GM19043 (cell line): ENCODE results near the gene ASCC1.

Experiments used
- ATAC-seq: cut with Tn5 transposase; IDR thresholded peaks from one replicate; pipeline ENCODE4 v1.9.1; 2021; ENCODE audit warnings: low read depth; ENCODE audit not compliant: unreplicated experiment

ASCC1 gene

DNA sequence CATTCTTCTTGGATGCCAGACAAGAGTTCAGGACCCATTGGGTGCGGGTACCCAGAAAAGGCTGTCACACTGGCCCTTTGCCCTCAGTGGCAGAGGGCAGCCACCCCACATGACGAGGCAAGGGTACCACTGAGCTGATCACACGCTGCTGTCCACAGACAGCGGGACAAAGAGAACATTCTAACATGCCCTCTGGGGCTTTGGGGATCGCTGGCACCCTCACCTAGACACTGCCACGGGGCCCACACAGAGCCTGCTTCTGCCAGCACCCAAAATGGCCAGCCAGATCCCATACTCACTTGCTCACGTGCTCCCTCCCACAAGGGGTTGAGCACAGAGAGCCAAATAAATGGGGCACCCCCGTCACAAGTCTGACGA, 111.0 kb downstream of the ASCC1 start:
- ATAC-seq, result no peak

DNA sequence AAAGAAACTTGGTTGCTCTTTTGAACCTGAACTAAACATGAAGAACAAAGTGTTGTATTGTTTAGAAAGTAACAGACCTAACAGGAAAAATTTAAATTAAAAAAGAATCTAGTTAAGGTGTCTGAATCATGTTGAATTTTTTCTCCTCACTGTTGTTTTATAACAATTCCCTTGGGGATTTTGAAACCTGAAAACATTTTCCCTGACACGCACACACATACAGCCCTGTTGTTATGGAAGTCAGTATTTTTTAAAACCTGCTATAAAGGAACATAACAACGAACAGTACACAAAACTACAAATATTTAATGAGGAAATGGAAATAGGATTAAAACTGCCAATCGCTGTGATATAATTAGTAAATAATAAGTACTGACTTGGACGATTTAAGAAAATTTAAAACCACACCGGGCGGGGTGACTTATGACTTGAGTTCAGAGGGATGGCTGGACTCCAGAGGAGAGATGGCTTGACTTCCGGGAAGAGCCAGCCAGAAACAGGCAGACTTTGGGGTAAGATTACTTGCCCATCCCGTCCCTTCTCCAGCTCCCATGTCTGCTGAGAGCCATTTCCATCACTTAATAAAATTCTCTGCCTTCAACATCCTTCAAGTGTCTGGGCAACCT, 111.5 kb downstream of the ASCC1 start:
- no peak for ATAC-seq

DNA sequence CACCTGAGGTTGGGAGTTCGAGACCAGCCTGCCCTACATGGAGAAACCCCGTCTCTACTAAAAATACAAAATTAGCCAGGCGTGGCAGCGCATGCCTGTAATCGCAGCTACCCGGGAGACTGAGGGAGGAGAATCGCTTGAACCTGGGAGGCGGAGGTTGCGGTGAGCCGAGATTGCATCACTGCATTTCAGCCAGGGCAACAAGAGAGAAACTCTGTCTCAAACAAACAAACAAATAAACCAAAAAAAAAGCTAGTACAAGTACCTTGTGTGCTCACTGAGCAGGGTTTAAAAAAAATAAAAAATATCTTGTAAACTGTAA, 116.5 kb downstream of the ASCC1 start:
- ATAC-seq, result no peak

DNA sequence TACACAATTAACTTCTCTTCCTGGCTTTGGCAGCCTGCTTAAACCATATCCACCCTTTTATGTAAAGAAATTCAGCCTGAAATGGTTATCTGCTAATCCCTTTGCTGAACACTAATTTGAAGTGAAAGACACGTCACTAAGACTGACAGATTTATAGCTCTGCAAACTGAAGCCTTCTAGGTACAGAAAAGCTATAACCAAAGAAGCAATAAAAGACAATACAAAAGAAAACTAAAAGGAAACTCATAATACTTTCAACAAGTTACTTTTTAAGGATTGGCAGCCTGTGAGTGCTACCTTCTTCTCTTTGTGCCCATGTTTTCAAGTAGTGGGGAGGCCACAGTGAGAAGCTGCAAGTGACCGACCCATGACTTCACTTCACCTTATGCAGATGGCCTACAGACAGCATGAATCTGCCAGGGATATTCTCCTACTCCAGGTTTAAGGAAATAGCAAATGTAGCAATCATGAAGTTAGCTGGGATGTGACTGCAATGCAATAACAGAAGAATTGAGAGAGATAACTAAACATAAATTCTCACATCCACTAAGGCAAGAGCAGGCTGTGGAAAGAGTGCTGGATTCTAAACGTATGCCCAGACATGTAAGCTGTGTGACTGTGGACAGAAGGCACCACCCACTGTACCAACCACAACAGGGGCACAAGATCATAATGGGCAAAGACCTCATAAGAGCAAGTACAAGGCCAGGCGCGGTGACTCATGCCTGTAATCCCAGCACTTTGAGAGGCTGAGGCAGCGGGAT, 117.1 kb downstream of the ASCC1 start:
- ATAC-seq, result no peak

DNA sequence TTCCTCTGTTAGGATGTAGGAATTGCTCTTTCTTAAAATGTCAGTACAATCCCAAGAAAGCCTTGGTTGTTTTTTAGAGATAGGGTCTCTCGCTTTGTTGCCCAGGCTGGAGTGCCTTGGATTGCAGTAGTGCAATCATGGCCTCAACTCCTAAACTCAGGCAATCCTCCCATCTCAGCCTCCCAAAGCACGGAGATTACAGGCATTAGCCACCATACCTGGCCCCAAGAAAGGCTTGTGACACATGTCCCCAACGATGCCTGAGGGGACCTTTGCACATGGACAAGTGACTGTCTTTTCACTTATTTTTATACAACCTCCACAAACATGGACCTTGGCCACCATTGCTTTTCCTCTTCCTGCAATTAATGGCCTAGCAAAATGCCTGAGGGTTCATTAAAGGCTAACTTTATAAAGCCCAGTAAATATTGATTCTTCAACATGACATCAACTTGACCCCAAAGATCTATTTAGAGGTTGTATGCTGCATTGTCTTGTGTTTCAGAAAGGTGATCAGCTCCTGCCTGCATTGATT, 117.7 kb downstream of the ASCC1 start:
- ATAC-seq, result no peak

DNA sequence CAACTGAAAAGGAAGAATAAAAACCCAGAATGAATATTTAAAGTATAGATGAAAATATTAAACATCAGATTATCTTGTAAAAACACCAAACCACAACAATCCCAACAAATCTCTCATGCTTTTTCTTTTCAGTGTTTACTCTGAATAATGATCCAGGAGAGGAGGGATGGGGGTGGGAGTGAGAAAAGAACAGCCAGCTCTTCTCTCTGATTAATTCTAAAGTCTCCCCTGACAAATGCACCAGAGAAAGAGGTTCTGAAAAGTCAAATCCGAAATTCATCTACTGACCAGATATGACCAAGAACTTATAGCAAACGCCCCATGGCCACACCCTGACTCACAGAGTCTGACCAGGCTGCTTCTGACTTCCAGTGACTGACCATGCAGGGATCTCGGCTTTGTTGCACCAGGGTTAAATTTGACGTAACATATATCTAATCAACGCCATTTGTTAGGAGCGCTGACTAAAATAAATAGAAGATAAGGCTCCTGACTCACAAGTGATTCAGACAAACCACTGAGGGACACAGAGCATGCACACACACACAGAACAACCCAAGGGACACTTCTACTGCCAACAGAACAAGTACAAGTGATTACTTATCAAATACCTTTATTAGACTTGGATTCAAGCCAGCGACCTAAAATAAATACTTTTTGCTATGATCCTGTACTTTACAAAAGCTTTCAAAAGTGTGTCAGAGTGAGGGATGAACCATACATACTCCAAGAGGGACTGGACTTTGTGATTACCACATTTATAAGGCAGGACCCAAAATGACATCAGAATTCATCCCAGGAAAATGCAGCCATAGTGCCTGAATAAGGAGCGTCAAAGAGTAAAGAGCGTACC, 118.4 kb downstream of the ASCC1 start:
- ATAC-seq, result no peak

DNA sequence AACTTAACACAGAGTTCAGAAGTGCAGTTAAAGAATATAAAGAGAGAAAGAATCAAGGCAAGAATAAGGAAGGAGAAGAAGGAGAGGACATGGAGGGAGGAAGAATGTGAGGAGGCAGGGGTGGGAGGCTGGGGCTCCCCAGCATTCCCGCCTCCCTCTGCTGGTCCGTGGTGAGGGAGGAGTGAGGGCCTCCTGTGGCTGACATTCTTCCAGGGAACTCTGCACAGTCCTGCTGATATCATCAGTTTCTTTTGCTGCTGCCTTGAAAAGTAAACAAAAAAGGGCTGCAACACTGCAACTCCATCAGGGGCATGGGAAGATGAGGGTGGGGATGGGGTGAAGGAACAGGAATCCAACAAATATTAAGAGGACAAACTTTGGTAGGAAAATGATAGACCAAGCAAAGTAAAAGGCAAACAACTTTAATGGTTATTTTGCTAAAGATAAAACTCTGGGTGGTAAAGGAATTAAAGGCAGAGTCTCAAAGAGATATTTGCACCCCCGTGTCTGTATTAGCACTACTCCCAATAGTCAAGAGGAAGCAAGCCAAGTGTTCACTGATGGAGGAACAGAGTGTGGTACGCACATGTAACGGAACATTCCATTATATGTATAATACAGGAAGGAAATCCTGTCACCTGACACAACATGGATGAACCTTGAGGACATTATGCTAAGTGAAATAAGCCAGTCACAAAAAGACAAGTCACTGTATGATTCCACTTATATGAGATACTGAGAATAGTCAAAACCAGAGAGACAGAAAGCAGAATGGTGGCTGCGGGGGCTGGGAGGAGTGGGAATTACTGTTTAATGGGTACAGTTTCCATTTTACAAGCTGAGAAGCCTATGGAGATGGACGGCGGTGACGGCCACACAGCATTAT, 119.7 kb downstream of the ASCC1 start:
- ATAC-seq, result no peak

DNA sequence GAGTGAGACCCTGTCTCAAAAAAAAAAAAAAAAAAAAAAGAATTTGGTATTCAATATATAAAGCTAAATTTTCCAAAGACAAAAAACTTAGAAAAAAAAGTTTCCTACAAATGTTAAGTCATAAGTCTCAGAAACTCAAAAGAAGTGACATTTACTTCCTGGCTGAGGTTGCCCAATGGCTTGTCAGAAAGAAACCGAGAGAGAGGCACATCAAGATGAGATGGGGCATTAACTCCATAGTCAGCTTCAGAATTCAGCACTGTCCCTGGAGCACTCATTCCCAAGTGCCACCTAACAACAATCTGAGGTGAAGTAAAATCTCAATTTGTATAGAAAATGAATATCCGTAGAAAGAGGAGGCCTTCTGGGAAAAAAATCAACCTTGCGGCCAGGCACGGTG, 120.9 kb downstream of the ASCC1 start:
- no peak for ATAC-seq

DNA sequence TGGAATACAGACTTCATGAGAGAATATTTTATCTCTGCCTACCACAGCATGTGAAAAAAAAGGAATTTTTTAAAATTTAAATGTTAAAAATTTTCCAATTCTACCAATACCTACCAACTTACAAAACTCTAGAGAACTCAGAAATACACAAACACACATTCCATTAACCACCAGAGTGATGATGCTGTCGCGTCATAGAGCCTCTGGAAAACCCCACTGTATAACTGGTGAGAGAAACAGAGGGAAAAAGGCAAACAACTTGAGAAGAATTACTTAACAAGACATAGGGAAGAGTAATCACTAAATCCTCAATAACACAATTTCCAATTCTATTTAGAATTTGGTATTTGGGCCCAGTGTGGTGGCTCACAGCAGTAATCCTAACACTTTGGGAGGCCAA, 121.5 kb downstream of the ASCC1 start:
- ATAC-seq, result no peak

DNA sequence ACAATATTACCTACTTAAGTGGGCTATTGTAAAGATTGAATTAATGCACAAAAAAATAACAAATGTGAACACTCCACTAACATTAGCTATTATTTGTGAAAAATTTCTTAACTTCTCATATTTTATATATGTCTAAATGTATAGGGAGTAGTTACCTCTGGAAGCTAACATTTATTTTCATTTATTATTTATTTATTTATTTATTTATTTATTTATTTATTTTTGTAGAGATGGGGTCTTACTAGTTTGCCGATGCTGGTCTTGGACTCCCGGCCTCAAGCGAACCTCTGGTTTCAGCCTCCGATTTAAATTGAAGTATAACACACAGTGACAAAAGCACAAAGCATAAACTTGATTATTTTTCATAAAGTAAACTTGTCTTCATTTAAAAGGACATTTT, 122.6 kb downstream of the ASCC1 start:
- ATAC-seq, result no peak

DNA sequence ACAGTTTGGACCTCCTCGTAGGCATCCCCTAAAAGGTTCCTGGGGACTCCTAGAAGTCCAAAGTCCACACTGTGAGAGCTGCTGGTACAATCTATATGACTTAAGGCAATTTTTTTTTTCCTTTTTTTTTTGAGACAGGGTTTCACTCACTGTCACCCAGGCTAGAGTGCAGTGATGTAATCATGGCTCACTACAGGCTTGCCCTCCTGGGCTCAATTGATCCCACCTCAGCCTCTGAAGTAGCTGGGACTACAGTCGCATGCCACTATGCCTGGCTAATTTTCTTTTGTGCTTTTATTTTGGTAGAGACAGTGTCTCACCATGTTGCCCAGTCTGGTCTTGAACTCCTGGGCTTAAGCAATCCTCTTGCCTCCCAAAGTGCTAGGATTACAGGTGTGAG, 123.1 kb downstream of the ASCC1 start:
- ATAC-seq, result no peak

DNA sequence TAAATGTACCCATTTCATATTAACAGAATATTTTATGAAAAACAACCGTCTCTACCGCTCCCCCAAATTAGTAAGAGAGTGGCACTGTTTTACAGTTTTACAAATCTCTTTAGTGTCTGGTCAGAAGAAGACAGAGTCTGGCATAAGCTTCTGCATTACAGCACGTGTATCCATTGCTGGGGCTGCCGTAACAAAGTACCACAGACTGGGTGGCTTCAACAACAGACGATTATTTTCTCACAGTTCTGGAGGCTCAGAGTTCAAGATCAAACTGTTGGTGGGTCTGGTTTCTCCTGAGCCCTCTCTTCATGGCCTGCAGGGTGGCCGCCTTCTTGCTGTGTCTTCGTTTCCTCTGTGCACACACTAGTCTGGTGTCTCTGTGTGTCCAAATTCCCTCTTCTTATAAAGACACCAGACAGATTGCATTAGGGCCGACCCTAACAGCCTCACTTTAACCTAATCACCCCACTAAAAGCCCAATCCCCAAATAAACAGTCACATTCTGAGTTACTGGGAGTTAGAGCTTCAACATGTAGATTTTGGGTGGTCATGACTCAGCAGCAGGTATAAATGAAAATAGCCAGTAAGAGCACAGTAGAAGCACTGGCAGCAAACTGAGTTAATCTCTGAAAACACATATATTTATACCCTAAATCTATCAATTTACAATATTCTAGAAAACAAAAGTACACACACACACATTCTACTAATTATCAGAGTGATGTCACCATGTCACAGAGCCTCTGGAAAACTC, 123.7 kb downstream of the ASCC1 start:
- ATAC-seq, result no peak

DNA sequence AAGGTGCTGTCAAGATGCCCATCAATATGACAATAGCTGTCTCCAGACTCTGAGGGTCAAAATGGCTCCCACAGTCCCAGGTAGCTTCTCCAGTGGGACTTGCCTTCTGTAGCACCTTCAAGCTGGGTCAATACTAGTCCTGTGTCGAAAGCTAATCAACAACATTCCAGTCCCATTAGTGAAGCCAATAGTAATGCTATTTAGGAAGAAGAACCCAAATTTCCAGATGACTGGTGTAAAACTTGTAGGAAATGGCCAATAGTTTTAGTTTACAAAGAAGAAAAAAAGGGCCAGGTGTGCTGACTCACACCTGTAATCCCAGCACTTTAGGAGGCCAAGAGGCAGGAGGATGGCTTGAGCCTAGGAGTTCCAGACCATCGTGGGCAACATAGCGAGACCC, 125.8 kb downstream of the ASCC1 start:
- no peak for ATAC-seq

DNA sequence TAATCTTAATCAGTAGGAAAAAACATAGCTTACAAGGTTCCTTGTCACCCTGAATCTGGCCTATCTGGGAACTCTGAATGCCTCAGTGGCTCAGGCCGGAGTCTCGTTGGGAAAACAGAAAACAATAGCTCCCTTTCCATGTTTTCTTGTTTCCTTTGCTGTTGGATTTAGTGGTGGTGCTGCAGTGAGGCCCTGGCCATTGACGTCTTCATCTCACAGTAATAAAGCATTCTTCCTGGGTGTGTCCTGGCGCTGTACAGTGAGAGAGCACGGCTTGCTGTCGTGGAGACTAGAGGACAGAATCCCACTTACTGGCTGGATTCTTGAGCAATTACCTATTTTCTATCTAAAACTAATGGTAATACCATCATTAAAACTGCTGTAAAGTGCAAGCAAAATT, 126.5 kb downstream of the ASCC1 start:
- ATAC-seq, result no peak

DNA sequence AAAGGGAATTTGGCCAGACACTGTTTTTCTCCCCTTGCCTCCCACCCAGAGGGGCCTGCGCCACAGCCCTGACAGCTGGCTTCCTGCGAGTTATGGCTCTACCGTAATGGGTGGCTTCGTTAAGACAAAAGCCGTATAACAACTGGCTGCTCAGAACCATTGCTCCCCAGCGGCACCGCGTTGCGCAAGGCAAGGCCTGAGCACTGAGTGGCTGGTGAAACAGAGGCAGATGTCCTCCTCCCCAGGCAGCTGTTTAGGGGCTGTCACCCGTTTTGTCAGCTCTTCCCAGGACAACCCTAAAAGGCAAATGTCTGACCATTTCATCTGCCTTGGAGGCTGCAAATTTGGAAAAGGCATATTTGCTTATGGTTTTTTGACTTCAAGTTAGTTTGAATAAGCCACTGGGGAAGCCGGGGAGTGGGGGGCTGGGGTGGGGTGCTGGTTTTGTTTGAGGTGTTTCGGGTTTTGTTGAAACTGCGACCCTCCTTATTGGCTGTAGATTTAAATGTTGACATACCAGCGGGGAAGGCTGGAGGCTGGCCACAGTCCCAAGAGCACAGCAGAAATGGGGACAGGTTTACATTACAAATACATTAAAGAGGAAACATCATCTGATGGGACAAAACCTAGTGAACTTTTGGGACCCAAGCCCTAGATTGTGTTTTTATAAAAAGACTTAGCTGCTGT, 127.0 kb downstream of the ASCC1 start:
- no peak for ATAC-seq

DNA sequence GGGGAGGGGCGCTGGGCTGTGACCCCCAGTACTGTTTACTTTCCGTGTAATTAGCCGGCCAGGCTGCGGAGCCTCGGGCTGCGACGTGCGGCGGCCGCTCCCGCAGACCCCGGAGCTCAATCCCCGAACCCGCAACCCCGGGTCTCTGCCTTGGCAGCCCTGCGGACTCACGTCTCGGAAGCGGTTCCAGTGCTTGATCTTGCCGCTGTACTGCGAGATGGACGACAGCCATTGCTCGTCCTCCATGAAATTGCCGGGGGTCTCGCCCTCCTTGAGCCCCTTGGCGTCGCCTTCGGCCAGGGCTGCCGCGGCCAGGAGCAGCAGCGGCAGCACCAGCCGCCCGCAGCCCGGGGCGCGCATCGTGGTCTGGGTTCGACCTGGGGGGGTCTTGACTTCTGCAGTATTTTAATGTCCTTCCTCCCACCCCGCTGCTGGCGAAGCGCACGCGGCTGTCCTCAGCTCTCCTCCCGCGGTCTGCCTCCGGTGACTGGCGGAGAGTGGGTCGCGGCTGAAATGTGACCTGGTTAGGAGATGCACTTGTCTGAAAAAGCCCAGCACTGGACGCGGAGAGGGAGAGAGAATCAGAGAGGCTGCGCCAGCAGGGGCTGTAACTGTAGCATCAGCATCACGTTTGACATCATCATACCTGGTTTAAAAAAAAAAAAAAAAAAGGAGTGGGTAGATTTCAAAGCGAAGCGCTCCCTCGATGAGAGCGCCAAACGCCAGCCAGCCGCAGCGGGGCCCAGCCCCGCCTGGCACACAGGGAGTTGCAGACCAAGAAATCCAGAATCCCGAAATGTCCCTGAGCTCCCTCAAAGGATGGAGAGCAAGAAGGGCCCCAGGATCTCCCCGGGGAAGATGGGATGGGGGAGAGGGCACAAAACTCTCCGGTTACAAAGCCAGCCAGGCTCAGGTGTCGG, 127.8 kb downstream of the ASCC1 start, which contains the start of gene SPOCK2:
Gene SPOCK2, minus strand, starts transcription at position 583 of the 920 bp plus-strand sequence. Its CDS starts 223 bp downstream, at position 360.
- ATAC-seq, result no peak

DNA sequence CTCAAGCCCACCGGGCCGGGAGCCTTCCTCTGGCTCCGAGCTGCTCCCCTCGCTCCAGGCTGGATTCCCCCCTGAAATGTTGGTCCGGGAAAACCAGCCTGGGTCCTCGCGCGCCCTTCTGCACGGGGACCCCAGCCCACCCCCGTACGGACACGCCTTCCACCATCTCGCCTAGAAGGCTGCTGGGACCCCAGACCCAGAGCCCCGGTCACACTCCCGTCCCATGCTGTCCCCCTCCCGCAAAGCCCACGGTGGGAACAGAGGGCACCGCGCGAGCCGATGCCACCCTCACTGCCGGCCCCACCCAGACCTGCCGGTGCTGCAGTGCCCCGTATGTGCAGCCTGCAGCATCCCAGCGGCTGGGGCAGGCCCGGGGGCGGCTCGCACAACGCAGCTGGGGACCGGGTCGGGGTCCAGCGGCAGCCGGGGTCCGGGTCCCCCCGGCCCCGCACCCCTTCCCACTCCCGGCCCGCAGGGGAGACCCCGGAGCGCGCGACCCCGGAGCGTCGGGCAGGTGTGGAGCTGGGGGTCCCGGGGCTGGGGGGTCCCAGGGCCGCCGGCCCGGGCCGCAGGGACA, 128.6 kb downstream of the ASCC1 start:
- ATAC-seq, result no peak
